NCI-H2029 (cell line): Measurements from ENCODE around the gene SRRM1.
"Not testable (repeated sequence)": the region's sequence is repeated elsewhere in the genome, so short reads cannot be mapped to it uniquely, and the experiment has no call there.

Experiments
- DNase-seq: peaks from one replicate; lab custom pipeline; 2025; lab: John Stamatoyannopoulos, UW

Gene SRRM1

GRCh38 chr1:24695202-24695974 lies 52.3 kb downstream of the SRRM1 start:
- DNase-seq, result no peak

- no peak for DNase-seq
Measured at GRCh38 chr1:24696041-24696755, 53.1 kb downstream of the SRRM1 start.

- DNase-seq, result no peak
Measured at GRCh38 chr1:24696756-24697330, 53.7 kb downstream of the SRRM1 start.

- not testable (repeated sequence) for DNase-seq
Measured at GRCh38 chr1:24697453-24698001, 54.4 kb downstream of the SRRM1 start.

- not testable (repeated sequence) for DNase-seq
Measured at GRCh38 chr1:24698326-24698725, 55.2 kb downstream of the SRRM1 start.

GRCh38 chr1:24699628-24700027 lies 56.5 kb downstream of the SRRM1 start:
- no peak for DNase-seq

GRCh38 chr1:24702511-24703293 lies 59.6 kb downstream of the SRRM1 start:
- DNase-seq, result peak; percentile 93

GRCh38 chr1:24704411-24705259 lies 61.5 kb downstream of the SRRM1 start:
- peak; percentile 86 for DNase-seq

- peak; percentile 94 for DNase-seq
Measured at GRCh38 chr1:24705260-24706073, 62.4 kb downstream of the SRRM1 start.

- DNase-seq, result not testable (repeated sequence)
Measured at GRCh38 chr1:24706074-24706389, 62.9 kb downstream of the SRRM1 start.

GRCh38 chr1:24707687-24708086 lies 64.6 kb downstream of the SRRM1 start:
- no peak for DNase-seq

GRCh38 chr1:24708938-24709337 lies 65.8 kb downstream of the SRRM1 start:
- no peak for DNase-seq

- no peak for DNase-seq
Measured at GRCh38 chr1:24709791-24710441, 66.8 kb downstream of the SRRM1 start.

GRCh38 chr1:24711329-24711728 lies 68.2 kb downstream of the SRRM1 start:
- DNase-seq, result no peak

- DNase-seq, result no peak
Measured at GRCh38 chr1:24713176-24713575, 70.1 kb downstream of the SRRM1 start.

GRCh38 chr1:24713736-24714135 lies 70.6 kb downstream of the SRRM1 start:
- no peak for DNase-seq

- no peak for DNase-seq
Measured at GRCh38 chr1:24714859-24715520, 71.9 kb downstream of the SRRM1 start.

GRCh38 chr1:24715658-24716057 lies 72.6 kb downstream of the SRRM1 start:
- no peak for DNase-seq
